Fibroblast of mammary gland (primary cell): Measurements from ENCODE around the gene AGPAT2.
"Not testable (repeated sequence)": the region's sequence is repeated elsewhere in the genome, so short reads cannot be mapped to it uniquely, and the experiment has no call there.

Experiments used
- DNase-seq: peaks from one replicate; pipeline ENCODE4 v3.0.0-alpha.2; 2010; ENCODE audit warnings: low read depth
- H3K4me3 ChIP-seq: 2 replicates; pipeline ENCODE4 v1.5.1; 2011; ENCODE audit warnings: low read depth, mild to moderate bottlenecking, low read length, moderate library complexity; ENCODE audit not compliant: control insufficient read depth
- CTCF ChIP-seq: conservative IDR thresholded peaks from 2 replicates; pipeline ENCODE4 v1.5.1; 2011; ENCODE audit warnings: low read depth, low read length, inconsistent platforms; ENCODE audit not compliant: control insufficient read depth, insufficient read depth

The AGPAT2 gene

GRCh38 chr9:136714096-136714892 is 27.0 kb upstream of the AGPAT2 start:
- no peak for DNase-seq
- TF ChIP-seq CTCF = no peak
- no peak overlapping the region for H3K4me3 ChIP-seq

GRCh38 chr9:136713550-136713949 is 26.3 kb upstream of the AGPAT2 start:
- no peak for DNase-seq
- H3K4me3 ChIP-seq = no peak overlapping the region
- TF ChIP-seq CTCF = no peak

- TF ChIP-seq CTCF = no peak
- no peak for DNase-seq
- H3K4me3 ChIP-seq = no peak overlapping the region
Measured at GRCh38 chr9:136712690-136713544, 25.7 kb upstream of the AGPAT2 start.

- DNase-seq = no peak
- no peak for TF ChIP-seq CTCF
- no peak within 1 kb of the TSS for H3K4me3 ChIP-seq
Measured at GRCh38 chr9:136711751-136712689, 24.8 kb upstream of the AGPAT2 start, which contains the start of gene DIPK1B. Gene DIPK1B (plus strand): TSS chr9:136712572. CDS start chr9:136712666, 94 bp downstream.

- not testable (repeated sequence) for H3K4me3 ChIP-seq
- peak; percentile 56 for DNase-seq
Measured at GRCh38 chr9:136711219-136711648, 24.0 kb upstream of the AGPAT2 start.

- DNase-seq = no peak
- no peak overlapping the region for H3K4me3 ChIP-seq
- TF ChIP-seq CTCF = no peak
Measured at GRCh38 chr9:136710543-136710942, 23.3 kb upstream of the AGPAT2 start.
